Stimulated activated CD8-positive, alpha-beta memory T cell treated with anti-CD3 and anti-CD28 coated beads, Interleukin-4, amount 100 ng/mL, for 1 hour (primary cell): Measurements from ENCODE around the gene DPM1.
A peak's percentile ranks its signal among the peaks of the same experiment; 100 is the strongest.

Experiments used
- DNase-seq, 2 donors: peaks; one replicate each; pipeline ENCODE4 v3.0.0-alpha.2; 2020; ENCODE audit warnings: low read depth in 2 of 2, low spot score in 1 of 2

Gene DPM1

GRCh38 chr20:50957798-50958614, at the start of gene DPM1:
Gene DPM1 (minus strand): TSS chr20:50958532. CDS start chr20:50958523, 9 bp downstream.
- DNase-seq, result peak; percentile 78 to 82

- no peak for DNase-seq
These were observed 46.9 kb upstream of the DPM1 start for GRCh38 chr20:51005214-51005613.

GRCh38 chr20:51004781-51005180, 46.4 kb upstream of the DPM1 start:
- no peak for DNase-seq

- no peak for DNase-seq
These were observed 46.0 kb upstream of the DPM1 start for GRCh38 chr20:51004305-51004727.

- no peak for DNase-seq
These were observed 45.4 kb upstream of the DPM1 start for GRCh38 chr20:51003753-51004152.

GRCh38 chr20:51002633-51003032, 44.3 kb upstream of the DPM1 start:
- DNase-seq, result no peak

- no peak for DNase-seq
These were observed 43.3 kb upstream of the DPM1 start for GRCh38 chr20:51001430-51002265.

GRCh38 chr20:50999355-50999754, 41.0 kb upstream of the DPM1 start:
- no peak for DNase-seq

GRCh38 chr20:50996901-50997865, 38.9 kb upstream of the DPM1 start:
- DNase-seq, result no peak

GRCh38 chr20:50995506-50995905, 37.2 kb upstream of the DPM1 start:
- DNase-seq, result no peak

GRCh38 chr20:50993876-50994275, 35.5 kb upstream of the DPM1 start:
- DNase-seq, result no peak

- no peak for DNase-seq
These were observed 34.6 kb upstream of the DPM1 start for GRCh38 chr20:50992733-50993457.

GRCh38 chr20:50992336-50992732, 34.0 kb upstream of the DPM1 start:
- no peak for DNase-seq

GRCh38 chr20:50991076-50991475, 32.7 kb upstream of the DPM1 start:
- DNase-seq, result no peak

- DNase-seq, result peak; percentile 17 to 25
These were observed 29.3 kb upstream of the DPM1 start for GRCh38 chr20:50987493-50988210.

- DNase-seq, result no peak
These were observed 25.0 kb upstream of the DPM1 start for GRCh38 chr20:50983321-50983720.

- DNase-seq, result no peak
These were observed 24.0 kb upstream of the DPM1 start for GRCh38 chr20:50982363-50982762.

- DNase-seq, result no peak
These were observed 23.3 kb upstream of the DPM1 start for GRCh38 chr20:50981714-50982048.

- DNase-seq, result peak; percentile 21 to 37
These were observed 22.8 kb upstream of the DPM1 start for GRCh38 chr20:50980851-50981713.
